Stimulated activated CD8-positive, alpha-beta memory T cell treated with anti-CD3 and anti-CD28 coated beads, Interleukin-4, amount 100 ng/mL, for 4 hours (primary cell): Measurements from ENCODE around the gene TNNI2.

Experiments used
- DNase-seq, 2 donors: peaks; one replicate each; pipeline ENCODE4 v3.0.0-alpha.2; 2020; ENCODE audit warnings: low read depth in 2 of 2, low spot score in 1 of 2

TNNI2 gene

DNA sequence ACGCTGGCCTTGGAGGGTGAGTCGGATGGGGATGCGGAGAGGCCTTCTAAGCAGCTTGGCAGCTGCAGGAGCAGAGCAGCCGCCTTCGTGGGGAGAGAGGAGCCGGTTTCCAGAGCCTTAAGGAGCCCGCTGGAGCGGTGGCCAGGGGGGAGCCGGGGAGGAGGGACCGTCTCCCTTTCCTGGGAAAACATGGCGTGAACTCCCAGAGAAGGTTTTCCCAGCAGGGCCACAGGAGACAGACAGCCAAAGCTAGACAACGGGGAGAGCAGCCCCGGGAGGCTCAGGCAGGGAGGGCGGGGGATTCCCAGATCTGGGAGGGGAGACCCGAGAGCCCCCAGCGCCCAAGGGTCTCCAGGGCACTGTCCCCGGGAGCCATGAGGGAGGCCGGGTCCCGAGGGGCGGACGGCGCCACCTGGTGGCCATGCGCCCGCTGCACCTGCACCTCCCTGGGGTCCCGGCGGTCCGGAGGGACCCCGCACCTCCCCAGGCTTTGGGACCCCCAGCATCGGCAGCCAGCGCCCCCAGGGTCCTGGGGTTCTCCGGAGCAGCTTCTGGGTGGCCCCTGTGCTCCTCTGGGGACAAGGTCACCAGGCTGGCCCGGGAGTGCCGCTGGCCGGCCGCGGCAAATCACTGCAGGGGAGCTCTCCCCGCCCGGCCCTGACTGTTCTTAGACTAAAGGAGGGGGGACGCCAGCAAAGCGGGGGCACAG, 6.4 kb upstream of the TNNI2 start:
- DNase-seq: peak in 1 of 2 donors; percentile 48

GRCh38 chr11:1832920-1833295, 5.9 kb upstream of the TNNI2 start:
- no peak for DNase-seq

DNA sequence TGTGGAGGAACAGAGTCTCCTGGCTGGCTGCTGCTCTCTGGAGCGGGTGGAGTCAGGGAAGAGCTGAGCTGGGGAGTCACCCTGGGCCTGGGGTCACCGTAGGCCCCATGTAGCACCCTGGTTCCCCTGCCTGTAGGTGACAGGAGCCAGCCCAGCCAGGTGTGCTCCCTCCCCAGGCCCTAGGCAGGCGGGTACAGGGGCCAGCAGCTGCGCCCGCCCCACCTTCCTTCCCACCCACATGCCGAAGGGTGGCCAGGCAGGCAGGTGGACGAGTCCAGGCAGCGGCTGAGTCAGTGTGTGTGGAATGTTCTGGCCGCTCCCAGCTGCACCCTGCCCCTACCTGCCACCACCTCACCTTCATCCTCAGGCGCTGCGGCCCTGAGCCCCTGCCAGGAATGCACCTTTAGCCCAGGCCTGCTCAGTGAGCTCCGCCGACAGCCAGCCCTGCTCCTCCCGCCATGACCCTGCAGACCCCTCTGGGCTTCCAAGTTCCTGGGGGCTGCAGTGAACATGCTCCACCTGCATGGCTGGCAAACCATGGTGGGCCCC, 4.6 kb upstream of the TNNI2 start:
- no peak for DNase-seq

GRCh38 chr11:1834779-1835670, 3.8 kb upstream of the TNNI2 start, which contains the start of gene SYT8:
Gene SYT8 (plus strand): TSS chr11:1834990. CDS start chr11:1835106, 116 bp downstream.
- DNase-seq: no peak

GRCh38 chr11:1835671-1836010, 3.1 kb upstream of the TNNI2 start:
- no peak for DNase-seq

DNA sequence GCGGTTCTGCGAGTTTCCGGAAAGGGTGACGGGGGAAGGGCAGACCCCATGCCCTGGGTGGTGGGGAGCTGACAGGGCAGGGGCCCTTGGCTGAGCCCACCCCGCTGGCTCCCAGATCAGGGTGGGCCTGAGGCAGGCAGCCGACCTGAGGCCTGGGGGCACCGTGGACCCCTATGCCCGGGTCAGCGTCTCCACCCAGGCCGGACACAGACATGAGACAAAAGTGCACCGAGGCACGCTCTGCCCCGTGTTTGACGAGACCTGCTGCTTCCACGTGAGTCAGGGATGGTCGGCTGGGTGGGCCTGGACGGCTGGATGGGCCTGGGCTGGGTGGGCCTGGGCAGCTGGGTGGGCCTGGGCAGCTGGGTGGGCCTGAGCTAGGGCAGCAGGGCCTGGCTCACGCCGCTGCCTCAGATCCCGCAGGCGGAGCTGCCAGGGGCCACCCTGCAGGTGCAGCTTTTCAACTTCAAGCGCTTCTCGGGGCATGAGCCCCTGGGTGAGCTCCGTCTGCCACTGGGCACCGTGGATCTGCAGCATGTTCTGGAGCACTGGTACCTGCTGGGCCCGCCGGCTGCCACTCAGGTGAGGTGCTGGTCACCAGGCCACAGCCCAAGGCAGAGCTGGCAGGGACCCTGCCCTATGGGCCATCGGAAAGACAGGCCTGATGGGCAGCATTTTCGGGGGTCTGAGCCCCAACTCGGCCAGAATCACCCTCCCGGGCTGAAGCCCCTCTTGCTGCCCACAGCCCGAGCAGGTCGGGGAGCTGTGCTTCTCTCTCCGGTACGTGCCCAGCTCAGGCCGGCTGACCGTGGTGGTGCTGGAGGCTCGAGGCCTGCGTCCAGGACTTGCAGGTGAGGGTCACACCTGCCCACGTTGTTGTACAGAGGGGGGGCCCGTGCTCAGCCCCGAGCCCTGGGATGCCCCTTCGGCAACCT, 2.5 kb upstream of the TNNI2 start:
- DNase-seq: no peak

DNA sequence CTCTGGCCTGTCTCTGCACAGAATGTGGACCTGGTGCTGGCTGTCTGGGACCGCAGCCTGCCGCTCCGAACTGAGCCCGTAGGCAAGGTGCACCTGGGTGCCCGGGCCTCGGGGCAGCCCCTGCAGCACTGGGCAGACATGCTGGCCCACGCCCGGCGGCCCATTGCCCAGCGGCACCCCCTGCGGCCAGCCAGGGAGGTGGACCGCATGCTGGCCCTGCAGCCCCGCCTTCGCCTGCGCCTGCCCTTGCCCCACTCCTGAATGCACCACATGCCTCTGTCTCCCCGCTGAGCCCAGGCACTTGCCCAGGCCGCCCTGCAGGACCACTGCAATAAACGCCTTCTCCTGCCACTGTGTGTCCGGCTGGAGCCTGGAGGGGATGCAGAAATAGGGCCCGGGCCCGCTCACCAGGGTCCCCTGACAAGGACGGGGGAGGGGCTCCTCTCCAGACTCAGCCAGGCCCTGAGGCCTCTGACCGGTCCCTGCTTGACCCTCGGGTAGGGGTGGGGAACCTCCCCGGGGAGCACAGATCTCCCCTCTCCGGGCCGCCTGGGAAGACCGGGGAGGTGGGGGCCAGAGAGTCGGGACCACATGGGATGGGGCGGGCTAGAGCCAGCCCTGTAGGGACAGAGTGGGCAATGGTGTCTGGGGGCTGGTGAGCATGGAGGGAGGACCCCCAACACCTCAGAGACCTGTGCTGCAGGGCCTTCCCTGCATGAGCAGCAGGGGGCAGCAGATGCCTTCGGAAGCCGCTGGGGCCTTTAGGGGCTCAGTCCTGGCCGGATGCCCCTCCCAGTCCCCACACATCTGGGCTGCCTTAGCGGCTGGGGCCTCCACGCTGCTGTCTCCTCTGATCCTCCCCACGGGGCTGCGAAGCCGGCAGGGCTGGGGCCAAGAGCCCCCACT, 1.4 kb upstream of the TNNI2 start:
- peak; percentile 56 to 65 for DNase-seq

DNA sequence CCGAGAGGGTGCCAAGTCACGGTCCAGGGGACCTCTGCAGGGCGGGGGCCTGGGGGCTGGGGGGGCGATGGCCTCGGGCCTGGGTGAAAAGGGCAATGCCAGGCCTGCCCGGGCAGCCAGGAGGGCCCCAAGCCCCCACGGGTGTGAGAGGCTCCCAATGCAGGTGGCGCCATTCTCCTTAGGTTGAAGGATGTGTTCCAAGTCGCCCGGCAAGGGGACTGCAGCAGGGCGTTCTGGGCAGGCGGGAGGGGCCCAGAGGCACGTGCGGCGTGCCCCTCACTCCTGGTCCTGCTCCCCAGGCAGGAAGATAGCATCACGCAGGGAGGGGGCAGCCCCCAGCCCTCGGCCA, 730 bp upstream of the TNNI2 start:
- DNase-seq: no peak

GRCh38 chr11:1839204-1839923, 583 bp downstream of the TNNI2 start:
- no peak for DNase-seq

GRCh38 chr11:1839924-1840779, 1.4 kb downstream of the TNNI2 start:
- no peak for DNase-seq

DNA sequence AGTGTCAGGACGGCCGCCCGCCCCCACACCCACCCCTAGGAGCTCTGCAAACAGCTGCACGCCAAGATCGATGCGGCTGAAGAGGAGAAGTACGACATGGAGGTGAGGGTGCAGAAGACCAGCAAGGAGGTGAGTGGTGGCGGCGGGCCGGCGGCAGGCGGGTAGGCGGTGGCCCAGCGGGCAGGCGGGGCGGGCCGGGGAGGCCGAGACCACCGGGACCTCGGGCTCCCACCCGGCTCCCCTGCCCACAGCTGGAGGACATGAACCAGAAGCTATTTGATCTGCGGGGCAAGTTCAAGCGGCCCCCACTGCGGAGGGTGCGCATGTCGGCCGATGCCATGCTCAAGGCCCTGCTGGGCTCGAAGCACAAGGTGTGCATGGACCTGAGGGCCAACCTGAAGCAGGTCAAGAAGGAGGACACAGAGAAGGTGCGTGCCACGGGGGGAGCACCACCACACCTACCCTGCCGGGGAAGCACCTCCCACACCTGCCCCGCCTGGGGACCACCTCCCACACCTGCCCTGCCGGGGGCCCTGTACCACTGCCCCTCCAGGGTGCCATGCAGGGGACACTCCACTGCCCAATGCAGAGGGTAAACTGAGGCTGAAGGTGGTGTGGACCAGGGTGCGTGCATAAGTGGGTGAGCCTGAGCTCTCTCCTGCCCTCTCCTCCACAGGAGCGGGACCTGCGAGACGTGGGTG, 2.1 kb downstream of the TNNI2 start:
- no peak for DNase-seq

GRCh38 chr11:1841511-1842148, 2.8 kb downstream of the TNNI2 start:
- no peak for DNase-seq

DNA sequence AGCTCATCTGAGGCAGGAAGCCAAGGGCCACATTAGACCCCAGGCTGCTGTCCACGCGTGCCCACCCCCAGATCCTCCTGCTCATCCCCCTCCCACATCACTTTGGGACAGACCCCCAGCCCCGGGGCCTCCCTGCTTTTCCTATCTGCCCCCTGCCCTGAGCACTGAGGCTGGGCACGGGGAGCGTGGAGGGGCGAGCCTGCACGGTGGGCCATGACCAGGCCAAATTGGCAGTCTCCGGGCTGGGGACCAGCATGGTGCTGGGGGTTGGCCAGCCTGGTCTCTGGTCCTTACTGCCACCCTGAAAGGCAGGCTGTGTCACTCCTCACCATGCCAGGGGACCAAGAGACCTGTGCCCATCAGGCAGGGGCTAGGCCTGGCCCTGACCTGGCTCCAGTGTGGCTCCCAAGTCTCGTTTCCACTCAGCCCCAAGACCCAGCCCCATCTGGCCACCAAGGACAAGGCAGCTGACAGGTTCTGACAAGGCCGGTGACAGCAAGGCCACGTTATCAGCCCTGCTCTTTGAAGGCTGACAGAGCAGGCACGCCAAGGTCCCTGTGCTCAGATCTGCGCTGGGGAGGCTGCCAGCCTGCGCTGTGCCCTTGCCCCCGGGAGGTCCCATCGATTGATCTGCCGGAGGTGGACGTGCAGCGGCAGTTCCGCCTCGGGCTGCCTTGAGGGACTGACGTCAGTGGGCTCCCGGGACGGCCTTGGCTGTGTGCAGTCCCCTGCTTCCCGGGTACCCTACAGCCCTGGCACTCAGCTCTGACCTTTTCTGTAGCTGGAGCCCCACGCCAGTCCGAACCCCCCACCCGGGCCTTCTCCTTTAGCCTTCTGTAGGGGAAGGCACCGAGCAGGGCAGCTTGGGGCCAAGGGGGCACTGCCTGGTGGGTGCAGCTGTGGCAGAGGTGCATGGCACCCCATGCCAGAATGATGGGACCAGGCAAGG, 3.6 kb downstream of the TNNI2 start:
- no peak for DNase-seq

- DNase-seq: no peak
Observed at GRCh38 chr11:1843098-1843473, 4.3 kb downstream of the TNNI2 start.

- DNase-seq: no peak
Observed at GRCh38 chr11:1843796-1844195, 5.0 kb downstream of the TNNI2 start.
